ENCODE measurements around the gene CCDC92. TPM values are rescaled to one million over a fixed set of nuclear protein-coding genes. Genes with fewer than 3 reads are reported as not detected.

Gene CCDC92
- total and polyA plus RNA-seq, 2 of the 8 experiments (the other 6 are each of a cell fraction or from before 2014, with no cell fraction given): 0.43 to 0.51 TPM

GRCh38 chr12:123951467-123951866 is 21.2 kb downstream of the CCDC92 start:
- WGBS, 2 experiments (ENCODE audit: extremely low coverage in 1 of 2, insufficient coverage in 1 of 2, insufficient read length in 1 of 2, insufficient replicate concordance in 2 of 2, low coverage in 1 of 2, low lambda C conversion rate in 2 of 2, missing lambda C conversion rate in 1 of 2): 91% methylated on average over 4 of the region's 4 CpGs; no CpG with 5 or more reads in 1 of the 2 experiments
- Histone ChIP-seq H3K4ac (replicated peaks; ENCODE audit: insufficient read length, low read depth, low read length) (no peak overlapping the region), H3K23ac (ENCODE audit: insufficient read length) (no peak overlapping the region), H3K4me2 (ENCODE audit: insufficient read depth in 1 of 2, low read depth in 2 of 2, low read length in 2 of 2) (no peak overlapping the region), H2BK5ac (ENCODE audit: low read depth, low read length) (no peak overlapping the region), H3K4me3 (ENCODE audit: extremely low read depth in 1 of 4, insufficient read depth in 2 of 4, low read depth in 3 of 4, low read length in 4 of 4) (no peak overlapping the region), H3K14ac (ENCODE audit: insufficient read length) (no peak overlapping the region), H4K20me1 (replicated peaks in 1 of 2; ENCODE audit: control insufficient read depth in 1 of 2, insufficient read depth in 2 of 2, low read length in 2 of 2) (peaks cover 0 to 6% of the 10 kb centered on the region in 2 experiments), H2BK20ac (ENCODE audit: low read length) (no peak overlapping the region), H4K5ac (ENCODE audit: insufficient read length, low read depth, low read length) (no peak overlapping the region), H4K91ac (replicated peaks; ENCODE audit: insufficient read length, low read length) (no peak overlapping the region), H3K27ac (ENCODE audit: low read depth, low read length) (no peak overlapping the region), H2BK15ac (ENCODE audit: low read length) (no peak overlapping the region), H3K56ac (replicated peaks; ENCODE audit: insufficient read length, low read depth, low read length) (no peak overlapping the region), H4K8ac (ENCODE audit: extremely low read depth, insufficient read depth, low read length) (no peak overlapping the region), H3K9me3 (ENCODE audit: insufficient read depth in 2 of 2, low read depth in 1 of 2, low read length in 1 of 2) (no peaks in the 10 kb centered on the region; a peak in 1 of 4 replicates), H2BK12ac (ENCODE audit: low read depth, low read length) (no peak overlapping the region), H3K18ac (ENCODE audit: extremely low read depth, low read length) (no peak overlapping the region), H3K9ac (replicated peaks in 1 of 4; ENCODE audit: extremely low read depth in 1 of 4, low read depth in 3 of 4, low read length in 3 of 4) (no peak overlapping the region), H2BK120ac (replicated peaks; ENCODE audit: low read depth, low read length) (no peak overlapping the region), H3K79me1 (ENCODE audit: low read depth, low read length) (no peaks in the 10 kb centered on the region), H3K4me1 (replicated peaks in 1 of 4; ENCODE audit: control insufficient read depth in 3 of 4, insufficient read depth in 4 of 4, low read length in 3 of 4) (no peaks in the 10 kb centered on the region), H3K36me3 (ENCODE audit: control insufficient read depth in 2 of 4, insufficient read depth in 4 of 4, low read length in 3 of 4) (no peaks in the 10 kb centered on the region), H3K79me2 (ENCODE audit: control insufficient read depth in 1 of 2, insufficient read depth in 2 of 2, low read length in 2 of 2) (no peaks in the 10 kb centered on the region), H3K27me3 (replicated peaks in 1 of 4; ENCODE audit: control insufficient read depth in 3 of 4, extremely low read depth in 1 of 4, insufficient read depth in 3 of 4, low read length in 3 of 4) (peaks cover 0 to 16% (median 2%) of the 10 kb centered on the region in 4 experiments; a peak in 5 of 7 replicates), H2AK5ac (ENCODE audit: low read depth, low read length) (no peak overlapping the region), H2AFZ (ENCODE audit: low read length) (no peak overlapping the region), H3K23me2 (ENCODE audit: low read depth, low read length) (no peaks in the 10 kb centered on the region)
- CTCF ChIA-PET (ENCODE audit: partially characterized antibody): interaction anchor here (1.3 to 2.3 kb wide), 3 partner anchors 13 to 44 kb away, joined by 3 to 9 read pairs (median 3); no protein-coding TSS in a partner anchor
- FAIRE-seq (no peak), DNase-seq (ENCODE audit: low read depth in 1 of 2, low spot score in 2 of 2) (no peak)
- POLR2A ChIA-PET (ENCODE audit: partially characterized antibody): no interaction called here
- TF ChIP-seq CTCF (IDR thresholded peaks at IDR 0.05; ENCODE audit: control extremely low read depth in 1 of 3, insufficient read depth in 1 of 3, low read depth in 1 of 3, low read length in 3 of 3) (no peak), SIX5 (IDR thresholded peaks at IDR 0.05; ENCODE audit: low read depth, low read length) (no peak), ATF3 (IDR thresholded peaks at IDR 0.05; ENCODE audit: insufficient read depth, low read depth, low read length) (no peak), KDM5A (IDR thresholded peaks at IDR 0.05; ENCODE audit: low read length) (no peak), ASH2L (IDR thresholded peaks at IDR 0.05; ENCODE audit: low read length) (no peak), CTBP2 (IDR thresholded peaks at IDR 0.05; ENCODE audit: borderline replicate concordance, insufficient read depth, insufficient read length, low read length) (no peak), JUND (IDR thresholded peaks at IDR 0.05; ENCODE audit: low read length) (no peak), KDM1A (IDR thresholded peaks at IDR 0.05; ENCODE audit: borderline replicate concordance, low read length) (no peak), SP2 (IDR thresholded peaks at IDR 0.05; ENCODE audit: low read length) (no peak), SP4 (IDR thresholded peaks at IDR 0.05; ENCODE audit: low read length) (no peak), EP300 (IDR thresholded peaks at IDR 0.05; ENCODE audit: borderline replicate concordance in 1 of 2, low read depth in 2 of 2, low read length in 2 of 2) (no peak)
